Cardiac muscle cell (in vitro differentiated cells and primary cell): ENCODE results near the gene BAIAP2L1. TPM values are rescaled to one million over a fixed set of nuclear protein-coding genes. Genes with fewer than 3 reads are reported as not detected.

Experiments used
- DNase-seq, 2 donors: peaks; one replicate each; pipeline versions ENCODE4 v3.0.0 to v3.0.0-alpha.2; 2010 to 2017; ENCODE audit warnings: low read depth in 1 of 2, low spot score in 1 of 2
- H3K27ac ChIP-seq: fragments of 200-600 bp; sonication (generic); 2 replicates; pipeline ENCODE4 v1.5.1; 2016
- H3K27me3 ChIP-seq: fragments of 200-600 bp; sonication (generic); 2 replicates; pipeline ENCODE4 v1.6.0; 2016; ENCODE audit warnings: control low read depth
- H3K36me3 ChIP-seq: fragments of 200-600 bp; sonication (generic); 2 replicates; pipeline ENCODE4 v1.5.1; 2016; ENCODE audit warnings: control low read depth
- H3K4me1 ChIP-seq: fragments of 200-600 bp; sonication (generic); 2 replicates; pipeline ENCODE4 v1.8.1; 2017; ENCODE audit warnings: low read depth, mild to moderate bottlenecking, mixed run types
- H3K4me3 ChIP-seq: fragments of 200-600 bp; sonication (generic); 2 replicates; pipeline ENCODE4 v1.5.1; 2016; ENCODE audit warnings: mild to moderate bottlenecking
- H3K9me3 ChIP-seq: fragments of 200-600 bp; sonication (generic); 2 replicates; pipeline ENCODE4 v1.5.1; 2017; ENCODE audit warnings: low read depth, mild to moderate bottlenecking, control low read depth
- CTCF ChIP-seq: IDR thresholded peaks from 2 replicates; pipeline ENCODE4 v1.5.1; 2012; ENCODE audit warnings: low read depth, mild to moderate bottlenecking, low read length
- polyA plus RNA-seq: library from polyadenylated mRNA; unstranded; fragments of >200 nt; fragmentation: Nextera tagmentation; extraction: Ambion mirVana; gene quantifications from 2 replicates; pipeline ENCODE4 v1.2.1, GENCODE V29; 2016
- total RNA-seq: library from RNA; depleted of rRNA; stranded (reverse); fragments of >200 nt; gene quantifications from 2 replicates; pipeline ENCODE4 v1.2.3, GENCODE V29; 2016

BAIAP2L1 gene
- total and polyA plus RNA-seq, 2 experiments from 2014 or later, result 7.6 to 11.6 TPM

- H3K4me1 ChIP-seq, result no peaks in the 10 kb centered on the region
- H3K27ac ChIP-seq, result no peak overlapping the region
- no peak for TF ChIP-seq CTCF
- H3K27me3 ChIP-seq, result no peaks in the 10 kb centered on the region
- H3K9me3 ChIP-seq, result no peaks in the 10 kb centered on the region
- DNase-seq, result no peak
- no peak overlapping the region for H3K4me3 ChIP-seq
- no peaks in the 10 kb centered on the region for H3K36me3 ChIP-seq
Measured at GRCh38 chr7:98241674-98242241, 159.1 kb downstream of the BAIAP2L1 start.

Other genes starting within 250 kb of the BAIAP2L1 start
- 2.2 TPM in 1 of 2 replicates, not detected in the other for gene BHLHA15, start 189.7 kb downstream of the BAIAP2L1 start, total RNA-seq
- 0.44 TPM in 1 of 2 replicates, not detected in the other for gene BHLHA15, start 189.7 kb downstream of the BAIAP2L1 start, polyA plus RNA-seq
- gene TECPR1, start 148.9 kb downstream of the BAIAP2L1 start, total RNA-seq, result 24.4 and 27.8 TPM in 2 replicates
- gene TECPR1, start 148.9 kb downstream of the BAIAP2L1 start, polyA plus RNA-seq, result 19.2 and 19.3 TPM in 2 replicates
- 23.0 and 30.0 TPM in 2 replicates for gene BRI3, start 119.4 kb downstream of the BAIAP2L1 start, total RNA-seq
- 50.8 and 61.4 TPM in 2 replicates for gene BRI3, start 119.4 kb downstream of the BAIAP2L1 start, polyA plus RNA-seq
- gene NPTX2, start 216.2 kb upstream of the BAIAP2L1 start, total RNA-seq, result not detected in 2 replicates
- 0.10 TPM in 1 of 2 replicates, not detected in the other for gene NPTX2, start 216.2 kb upstream of the BAIAP2L1 start, polyA plus RNA-seq